ENCODE measurements around the gene WNT8A. TPM values are rescaled to one million over a fixed set of nuclear protein-coding genes. Genes with fewer than 3 reads are reported as not detected.

The WNT8A gene
- total and polyA plus RNA-seq, 2 of the 8 experiments (the other 6 are each of a cell fraction or from before 2014, with no cell fraction given) = 0.06 TPM; not detected in 1

GRCh38 chr5:138037907-138038633 lies 45.8 kb upstream of the WNT8A start (continued):
- TF ChIP-seq ATF3 (IDR thresholded peaks at IDR 0.05; ENCODE audit: insufficient read depth, low read depth, low read length) (no peak), HDAC6 (IDR thresholded peaks at IDR 0.05; ENCODE audit: low read depth, low read length) (no peak), BRCA1 (IDR thresholded peaks at IDR 0.05; ENCODE audit: low read depth, low read length) (no peak), CREB1 (IDR thresholded peaks at IDR 0.05) (no peak), RNF2 (IDR thresholded peaks at IDR 0.05; ENCODE audit: borderline replicate concordance, low read depth, low read length, missing control alignments, poor library complexity, severe bottlenecking) (no peak), JUND (IDR thresholded peaks at IDR 0.05; ENCODE audit: low read length) (no peak)
